ENCODE data around the gene NBEAL1.
"Not testable (repeated sequence)": the region's sequence is repeated elsewhere in the genome, so short reads cannot be mapped to it uniquely, and the experiment has no call there.

DNA sequence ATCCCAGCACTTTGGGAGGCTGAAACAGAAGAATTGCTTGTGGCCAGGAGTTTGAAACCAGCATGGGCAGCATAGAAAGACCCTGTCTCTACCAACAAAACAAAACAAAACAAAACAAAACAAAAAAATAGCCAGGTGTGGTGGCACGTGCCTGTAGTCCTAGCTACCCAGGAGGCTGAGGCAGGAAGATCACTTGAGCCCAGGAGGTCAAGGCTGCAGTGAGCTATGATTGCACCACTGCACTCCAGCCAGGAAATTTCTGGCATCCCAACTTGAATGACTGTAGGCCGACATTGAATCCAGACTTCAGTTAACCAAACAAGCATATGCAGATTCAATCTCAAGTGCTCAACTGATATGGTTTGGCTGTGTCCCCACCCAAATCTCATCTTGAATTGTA lies 215.0 kb downstream of the NBEAL1 start:
- TF ChIP-seq, protein P1, sequence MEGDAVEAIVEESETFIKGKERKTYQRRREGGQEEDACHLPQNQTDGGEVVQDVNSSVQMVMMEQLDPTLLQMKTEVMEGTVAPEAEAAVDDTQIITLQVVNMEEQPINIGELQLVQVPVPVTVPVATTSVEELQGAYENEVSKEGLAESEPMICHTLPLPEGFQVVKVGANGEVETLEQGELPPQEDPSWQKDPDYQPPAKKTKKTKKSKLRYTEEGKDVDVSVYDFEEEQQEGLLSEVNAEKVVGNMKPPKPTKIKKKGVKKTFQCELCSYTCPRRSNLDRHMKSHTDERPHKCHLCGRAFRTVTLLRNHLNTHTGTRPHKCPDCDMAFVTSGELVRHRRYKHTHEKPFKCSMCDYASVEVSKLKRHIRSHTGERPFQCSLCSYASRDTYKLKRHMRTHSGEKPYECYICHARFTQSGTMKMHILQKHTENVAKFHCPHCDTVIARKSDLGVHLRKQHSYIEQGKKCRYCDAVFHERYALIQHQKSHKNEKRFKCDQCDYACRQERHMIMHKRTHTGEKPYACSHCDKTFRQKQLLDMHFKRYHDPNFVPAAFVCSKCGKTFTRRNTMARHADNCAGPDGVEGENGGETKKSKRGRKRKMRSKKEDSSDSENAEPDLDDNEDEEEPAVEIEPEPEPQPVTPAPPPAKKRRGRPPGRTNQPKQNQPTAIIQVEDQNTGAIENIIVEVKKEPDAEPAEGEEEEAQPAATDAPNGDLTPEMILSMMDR (IDR thresholded peaks at IDR 0.05), result not testable (repeated sequence)
- not testable (repeated sequence) for TF ChIP-seq POLR2A (IDR thresholded peaks at IDR 0.05)
